ENCODE data around the gene ZNF775. TPM values are rescaled to one million over a fixed set of nuclear protein-coding genes. Genes with fewer than 3 reads are reported as not detected.

The ZNF775 gene
- total RNA-seq, 2 donors from 2014 or later: 4.2 to 11.5 TPM

- no peak overlapping the region for H3K27ac ChIP-seq
- no peaks in the 10 kb centered on the region for H3K27me3 ChIP-seq (replicated peaks; ENCODE audit: insufficient read depth)
- H3K9me3 ChIP-seq: no peaks in the 10 kb centered on the region
- no peaks in the 10 kb centered on the region for H3K36me3 ChIP-seq
- no peak for ATAC-seq (ENCODE audit: insufficient number of reproducible peaks, low FRiP score, low read depth)
- no peak overlapping the region for H3K4me3 ChIP-seq
- DNase-seq (ENCODE audit: low spot score): no peak
- H3K4me1 ChIP-seq (ENCODE audit: control insufficient read depth in 1 of 2, low read depth in 2 of 2): peaks cover 3 to 23% of the 10 kb centered on the region in 2 donors
- TF ChIP-seq CTCF (IDR thresholded peaks at IDR 0.05): no peak
These were observed 29.5 kb downstream of the ZNF775 start for GRCh38 chr7:150408393-150409299.

DNA sequence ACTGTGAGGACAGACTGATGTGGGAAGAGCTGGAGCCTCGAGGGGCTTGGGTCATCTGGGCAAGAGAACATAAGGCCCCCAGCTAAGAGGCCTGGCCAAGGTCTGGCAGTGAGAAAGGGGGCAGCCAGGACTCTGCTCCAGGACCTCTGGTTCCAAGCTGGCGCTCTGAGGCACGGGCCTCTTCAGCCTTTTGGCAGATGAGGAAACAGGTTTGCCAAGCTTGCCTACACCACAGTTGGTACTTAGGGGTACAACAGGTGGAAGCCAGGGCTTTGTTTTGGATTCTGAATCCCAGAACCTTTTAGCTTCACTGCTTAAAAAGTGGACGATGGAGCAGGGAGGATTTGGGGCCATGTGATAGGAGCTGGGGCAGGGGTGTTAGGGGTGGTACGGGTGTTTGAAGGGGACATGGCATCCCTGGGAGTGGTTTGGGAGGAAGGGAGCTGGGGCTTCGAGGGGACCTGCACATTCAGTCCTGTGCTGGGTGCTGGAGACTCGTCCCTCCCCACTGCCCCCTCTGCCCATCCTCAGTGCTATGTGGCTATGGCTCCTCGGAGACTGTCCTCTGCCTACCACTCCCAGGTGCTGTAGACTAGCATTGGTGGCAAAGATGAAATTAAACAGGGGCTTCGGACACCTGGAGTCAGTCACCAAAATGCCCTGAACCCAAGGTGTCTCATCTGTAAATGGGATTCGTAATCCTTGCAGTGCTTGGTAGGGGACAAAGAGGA, 30.3 kb downstream of the ZNF775 start:
- Histone ChIP-seq H3K27ac (no peak overlapping the region), H3K36me3 (no peaks in the 10 kb centered on the region), H3K4me1 (ENCODE audit: control insufficient read depth in 1 of 2, low read depth in 2 of 2) (peaks cover 0 to 15% of the 10 kb centered on the region in 2 donors), H3K9me3 (no peaks in the 10 kb centered on the region), H3K4me3 (no peak overlapping the region), H3K27me3 (replicated peaks; ENCODE audit: insufficient read depth) (no peaks in the 10 kb centered on the region)
- ATAC-seq (ENCODE audit: insufficient number of reproducible peaks, low FRiP score, low read depth) (no peak), DNase-seq (ENCODE audit: low spot score) (no peak)
- no peak for TF ChIP-seq CTCF (IDR thresholded peaks at IDR 0.05)

GRCh38 chr7:150410131-150410530, 31.0 kb downstream of the ZNF775 start:
- Histone ChIP-seq H3K9me3 (no peaks in the 10 kb centered on the region), H3K27me3 (replicated peaks; ENCODE audit: insufficient read depth) (no peaks in the 10 kb centered on the region), H3K36me3 (no peaks in the 10 kb centered on the region), H3K27ac (no peak overlapping the region), H3K4me1 (ENCODE audit: control insufficient read depth in 1 of 2, low read depth in 2 of 2) (peaks cover 0 to 13% of the 10 kb centered on the region in 2 donors), H3K4me3 (no peak overlapping the region)
- DNase-seq (ENCODE audit: low spot score) (no peak), ATAC-seq (ENCODE audit: insufficient number of reproducible peaks, low FRiP score, low read depth) (no peak)
- TF ChIP-seq CTCF (IDR thresholded peaks at IDR 0.05): no peak

DNA sequence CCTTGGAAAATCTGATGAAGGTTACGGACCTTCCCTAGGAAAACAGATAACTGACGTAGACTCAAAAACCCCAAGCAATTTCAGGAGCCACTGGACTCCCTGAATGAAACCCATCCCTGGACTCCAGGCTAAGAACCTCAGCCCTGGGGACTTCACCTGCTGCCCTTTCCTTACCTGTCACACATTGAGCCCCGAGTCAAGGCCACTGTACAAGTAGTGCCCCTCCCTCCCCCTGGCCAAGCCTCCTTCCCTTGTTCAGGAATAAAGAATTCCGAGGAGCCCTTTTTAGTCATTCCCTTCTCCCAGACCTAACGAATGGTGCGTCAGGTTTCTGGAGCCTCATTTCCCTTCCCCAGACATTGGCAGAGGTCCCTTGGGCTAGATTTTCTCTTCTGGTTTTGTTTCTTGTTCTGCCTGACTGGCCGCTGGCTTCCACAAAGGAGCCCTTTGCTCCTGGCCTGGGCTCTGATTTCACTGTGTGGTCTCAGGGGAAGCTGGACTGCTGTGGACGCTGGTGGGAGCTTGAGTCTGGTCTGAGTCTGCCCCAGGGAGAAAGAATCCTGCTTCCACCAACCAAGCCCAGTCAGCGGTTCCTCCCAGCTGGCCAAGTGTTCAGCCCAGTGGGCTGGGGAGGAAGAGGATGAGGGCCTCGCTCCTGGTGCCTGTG, 31.7 kb downstream of the ZNF775 start:
- DNase-seq (ENCODE audit: low spot score) (no peak), ATAC-seq (ENCODE audit: insufficient number of reproducible peaks, low FRiP score, low read depth) (no peak)
- peak overlapping the region in 1 of 2 donors; percentile 44 for H3K27ac ChIP-seq
- H3K36me3 ChIP-seq: no peaks in the 10 kb centered on the region
- no peak overlapping the region for H3K4me3 ChIP-seq
- H3K9me3 ChIP-seq: no peaks in the 10 kb centered on the region
- peaks cover 0 to 12% of the 10 kb centered on the region in 2 donors for H3K4me1 ChIP-seq (ENCODE audit: control insufficient read depth in 1 of 2, low read depth in 2 of 2)
- no peaks in the 10 kb centered on the region for H3K27me3 ChIP-seq (replicated peaks; ENCODE audit: insufficient read depth)
- no peak for TF ChIP-seq CTCF (IDR thresholded peaks at IDR 0.05)

GRCh38 chr7:150411606-150412005, 32.5 kb downstream of the ZNF775 start:
- ATAC-seq (ENCODE audit: insufficient number of reproducible peaks, low FRiP score, low read depth) (no peak), DNase-seq (ENCODE audit: low spot score) (no peak)
- H3K36me3 ChIP-seq: no peaks in the 10 kb centered on the region
- peak overlapping the region in 1 of 2 donors; percentile 44 for H3K27ac ChIP-seq
- TF ChIP-seq CTCF (IDR thresholded peaks at IDR 0.05): no peak
- no peak overlapping the region for H3K4me3 ChIP-seq
- H3K27me3 ChIP-seq (replicated peaks; ENCODE audit: insufficient read depth): no peaks in the 10 kb centered on the region
- H3K9me3 ChIP-seq: no peaks in the 10 kb centered on the region
- H3K4me1 ChIP-seq (ENCODE audit: control insufficient read depth in 1 of 2, low read depth in 2 of 2): peaks cover 0 to 4% of the 10 kb centered on the region in 2 donors
